DMS114 treated with DMSO at 0.1 percent for 48 hours (cell line): ENCODE measurements around the gene ZBTB7C.

ENCODE experiments used
- DNase-seq: peaks from one replicate; lab custom pipeline; 2025; ENCODE audit not compliant: unreplicated experiment; lab: John Stamatoyannopoulos, UW

Gene ZBTB7C

GRCh38 chr18:48326901-48327675, 82.1 kb downstream of the ZBTB7C start:
- no peak for DNase-seq

DNA sequence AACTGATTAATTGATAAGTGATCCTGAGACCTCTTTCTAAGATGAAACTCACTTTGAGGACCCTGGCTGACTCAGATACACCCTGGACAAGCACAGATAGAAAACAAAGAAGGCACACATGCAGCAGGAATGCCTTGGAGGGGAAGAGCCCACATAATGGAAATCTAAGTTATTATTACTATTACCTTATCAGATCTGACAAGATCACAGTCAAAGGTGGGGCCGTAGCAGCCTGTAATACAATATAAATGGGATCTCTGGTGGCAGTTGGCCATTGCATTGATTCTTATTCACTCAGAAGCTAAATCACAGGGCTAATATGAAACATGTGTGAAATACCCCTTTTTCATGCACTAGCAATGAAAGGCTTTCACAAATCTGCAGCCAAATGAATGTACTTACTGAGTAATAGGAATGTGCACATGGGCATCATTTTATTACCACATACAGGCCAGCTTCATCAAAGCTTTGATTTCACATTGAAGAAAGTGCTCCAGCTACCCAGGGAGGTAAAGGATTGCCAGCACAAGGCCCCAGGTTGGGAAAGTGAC, 84.0 kb downstream of the ZBTB7C start:
- DNase-seq = no peak

DNA sequence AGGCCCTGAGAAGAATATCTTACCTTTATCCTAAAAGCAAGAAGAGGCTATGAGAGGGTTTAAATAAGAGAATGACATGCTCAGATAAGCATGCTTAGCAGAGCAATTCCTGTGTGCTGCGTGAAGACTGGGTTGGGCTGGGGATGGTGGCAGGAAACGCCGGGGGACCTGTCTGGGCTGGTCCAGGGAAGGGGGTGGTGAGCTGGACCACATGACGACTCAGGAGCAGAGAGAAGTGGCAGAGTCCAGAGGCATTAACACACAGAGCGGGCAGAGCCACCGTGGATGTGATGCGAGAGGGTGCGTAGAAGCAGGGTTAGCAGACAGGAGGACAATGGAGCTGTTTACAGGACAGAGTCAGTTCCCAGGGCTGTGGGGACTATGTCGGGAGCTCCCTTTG, 84.5 kb downstream of the ZBTB7C start:
- DNase-seq = no peak

GRCh38 chr18:48323151-48323550, 86.0 kb downstream of the ZBTB7C start:
- DNase-seq = no peak

DNA sequence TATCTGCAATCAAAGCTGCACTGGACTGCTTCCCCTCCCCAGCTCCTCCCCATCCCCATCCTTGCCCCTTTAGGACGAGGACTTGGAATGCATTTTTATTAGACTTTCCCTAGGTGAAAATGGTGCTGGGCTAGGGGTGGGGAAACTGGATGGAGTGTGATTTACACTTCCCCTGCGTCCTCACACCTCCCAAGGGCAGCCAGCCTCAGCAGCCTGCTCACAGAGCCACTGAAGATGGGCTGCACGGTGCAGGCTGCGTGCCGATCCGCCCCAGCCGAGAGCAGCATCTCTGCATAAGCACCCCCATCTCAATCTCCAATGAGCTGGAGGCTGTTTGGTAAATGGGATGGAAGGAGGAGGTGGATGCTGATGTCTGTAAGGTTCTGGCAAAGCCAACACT, 87.6 kb downstream of the ZBTB7C start:
- DNase-seq = no peak

DNA sequence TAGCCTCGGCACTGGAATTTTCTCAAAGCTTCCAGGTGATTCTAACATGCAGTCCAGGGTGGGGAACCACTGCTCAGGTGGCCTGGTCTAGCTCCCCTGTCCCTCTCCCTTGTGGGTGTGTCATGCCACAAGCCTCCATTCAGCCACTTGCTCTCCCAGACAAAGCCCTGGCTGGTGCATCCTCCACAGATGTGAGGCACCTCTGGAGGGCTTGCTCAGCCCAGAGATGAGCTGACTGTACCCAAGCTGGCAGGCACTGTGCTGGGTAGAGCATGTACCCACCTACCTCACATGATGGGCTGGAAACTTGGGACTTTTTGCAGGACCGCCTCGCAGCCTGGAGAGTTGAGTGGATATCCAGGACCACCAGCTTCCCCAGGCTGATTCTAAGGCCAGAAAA, 88.1 kb downstream of the ZBTB7C start:
- no peak for DNase-seq

DNA sequence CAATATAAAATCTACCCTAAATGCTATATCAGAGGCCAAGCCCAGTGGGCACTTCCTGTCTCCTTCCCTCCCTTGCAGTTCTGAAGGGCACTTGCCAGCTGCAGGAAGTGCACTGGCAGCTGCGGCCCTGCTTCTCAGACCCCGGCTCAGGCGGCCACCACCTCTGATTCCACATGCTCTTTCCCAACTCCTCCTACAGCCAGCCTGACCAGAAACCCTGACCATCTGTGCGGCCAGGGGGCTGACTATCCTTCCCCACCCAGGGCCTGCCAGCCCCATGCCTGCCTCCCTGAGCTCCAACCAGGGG, 88.6 kb downstream of the ZBTB7C start:
- no peak for DNase-seq

GRCh38 chr18:48319801-48320638, 89.2 kb downstream of the ZBTB7C start:
- DNase-seq = no peak

DNA sequence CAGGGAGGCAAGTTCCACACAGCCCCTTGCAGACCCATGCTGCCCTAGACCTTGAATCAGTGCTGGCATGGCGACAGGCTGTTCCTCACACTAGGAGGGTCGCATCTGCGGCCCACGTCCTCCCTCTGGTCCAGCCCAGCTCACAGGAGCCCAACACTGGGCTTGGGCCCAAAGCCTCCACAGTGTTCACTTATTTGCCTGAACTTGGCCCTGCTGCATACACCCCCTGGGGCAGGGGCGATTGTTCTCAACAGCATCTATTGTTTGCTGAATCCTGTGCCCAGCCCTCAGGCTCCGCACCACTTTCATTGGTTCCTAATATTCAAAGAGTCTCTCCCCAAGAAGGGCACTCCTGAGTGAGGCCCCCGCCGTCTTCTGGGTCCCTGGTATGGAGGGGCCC, 90.7 kb downstream of the ZBTB7C start:
- DNase-seq = no peak

DNA sequence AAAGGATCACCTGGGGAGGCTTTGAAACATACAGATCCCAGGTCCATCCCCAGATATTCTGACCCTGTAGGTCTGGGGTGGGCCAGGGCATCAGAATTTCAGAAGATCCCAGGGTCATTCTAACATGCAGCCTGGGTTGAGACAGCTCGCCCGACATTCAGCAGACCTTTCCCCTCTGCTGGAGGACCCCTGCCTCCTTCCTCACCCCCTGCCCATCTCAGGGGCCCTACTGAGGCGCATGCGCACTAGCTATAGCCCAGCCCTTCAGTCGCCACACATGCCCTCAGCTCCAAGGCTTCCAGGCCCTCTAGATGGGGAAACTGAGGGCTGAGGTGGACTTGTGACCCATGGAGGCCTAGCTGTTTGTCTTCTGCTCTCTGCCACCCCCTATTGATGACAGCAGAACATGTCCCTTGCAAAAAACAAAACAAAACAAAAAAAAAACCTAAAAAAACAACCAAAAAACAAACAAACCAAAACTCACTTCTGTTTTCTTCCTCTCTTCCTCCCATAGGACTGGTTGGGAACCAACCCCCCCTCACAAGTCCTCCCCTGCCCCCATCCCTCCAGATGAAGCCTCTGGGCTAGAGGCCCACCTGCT, 91.3 kb downstream of the ZBTB7C start:
- DNase-seq = no peak

DNA sequence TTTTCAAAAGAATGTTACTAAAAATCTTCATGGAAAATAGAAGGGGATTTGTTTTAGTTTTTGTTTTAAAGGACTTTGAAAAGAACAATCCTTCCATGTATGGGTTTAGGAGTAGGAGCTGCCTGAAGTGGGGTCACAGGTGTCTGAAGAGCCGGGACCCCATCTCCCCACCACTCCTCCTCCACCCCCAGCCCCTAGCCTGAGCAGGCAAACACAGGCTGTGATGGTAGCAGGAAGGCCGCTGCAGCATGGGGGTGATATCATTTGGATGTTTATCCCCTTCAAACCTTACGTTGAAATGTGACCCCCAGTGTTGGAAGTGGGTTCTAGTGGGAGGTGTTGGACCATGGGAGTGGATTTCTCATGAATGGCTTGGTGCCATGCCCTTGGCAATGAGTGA, 93.0 kb downstream of the ZBTB7C start:
- no peak for DNase-seq

GRCh38 chr18:48314690-48315089, 94.5 kb downstream of the ZBTB7C start:
- DNase-seq = no peak

GRCh38 chr18:48313792-48314191, 95.4 kb downstream of the ZBTB7C start:
- no peak for DNase-seq

GRCh38 chr18:48312066-48312465, 97.1 kb downstream of the ZBTB7C start:
- DNase-seq = no peak

DNA sequence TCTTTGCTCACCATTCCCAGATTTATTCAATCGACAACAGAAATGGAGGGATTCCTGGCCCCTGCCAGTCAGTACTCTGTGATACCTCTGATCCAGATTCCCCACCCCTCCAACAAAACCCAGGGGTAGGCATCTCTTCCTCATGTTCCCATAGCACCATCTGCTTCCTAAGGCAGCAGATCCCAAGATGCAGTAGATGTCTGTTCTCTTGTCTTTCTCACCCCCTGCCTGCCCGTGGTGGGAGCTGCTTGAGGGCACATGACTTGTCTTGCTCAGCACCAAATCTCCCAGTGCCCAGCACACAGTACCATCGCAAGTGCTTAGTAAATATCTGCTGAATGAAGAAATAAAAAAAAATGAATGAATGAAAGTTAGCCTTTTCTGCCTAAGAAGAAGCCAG, 98.2 kb downstream of the ZBTB7C start:
- no peak for DNase-seq

GRCh38 chr18:48310353-48310752, 98.8 kb downstream of the ZBTB7C start:
- DNase-seq = no peak

DNA sequence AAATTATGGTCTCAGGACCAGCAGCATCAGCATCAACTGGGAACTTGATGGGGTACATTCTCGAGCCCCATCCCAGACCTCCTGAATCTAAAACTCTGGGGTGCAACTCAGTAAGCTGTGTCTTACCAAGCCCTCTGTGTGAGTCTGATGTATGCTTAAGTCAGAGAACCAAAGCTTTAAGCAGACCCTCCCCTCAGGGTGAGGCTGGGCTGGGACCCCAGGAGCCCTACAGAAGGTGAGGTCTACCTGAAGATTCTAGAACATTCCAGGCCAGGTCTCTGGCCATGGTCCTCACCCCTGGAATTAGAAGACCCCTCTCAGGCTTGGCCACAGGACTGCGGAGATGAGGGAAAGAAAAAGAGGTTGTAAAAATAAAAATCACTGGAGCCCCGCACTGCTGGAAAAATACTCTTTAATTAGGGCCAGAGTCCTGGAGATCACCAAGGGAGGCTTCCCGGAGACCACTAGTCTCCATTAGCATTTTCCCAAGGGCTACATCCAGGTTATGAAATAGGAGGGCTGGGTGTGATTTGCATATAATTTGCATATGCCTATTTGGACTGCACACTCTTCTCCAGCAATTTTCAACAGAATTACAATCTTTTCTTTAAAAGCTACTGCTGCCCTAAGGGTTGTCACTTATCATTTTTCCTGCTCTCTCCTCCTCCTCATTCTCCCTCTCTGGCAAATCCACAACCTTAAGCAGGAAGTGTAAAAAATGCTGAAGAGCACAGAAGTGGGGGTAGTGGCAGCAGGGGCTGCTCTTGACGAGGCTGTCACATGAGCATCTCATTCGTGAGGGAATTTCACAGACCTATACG, 100.2 kb downstream of the ZBTB7C start:
- no peak for DNase-seq

- DNase-seq = no peak
Observed at GRCh38 chr18:48308027-48308635, 101.1 kb downstream of the ZBTB7C start.

DNA sequence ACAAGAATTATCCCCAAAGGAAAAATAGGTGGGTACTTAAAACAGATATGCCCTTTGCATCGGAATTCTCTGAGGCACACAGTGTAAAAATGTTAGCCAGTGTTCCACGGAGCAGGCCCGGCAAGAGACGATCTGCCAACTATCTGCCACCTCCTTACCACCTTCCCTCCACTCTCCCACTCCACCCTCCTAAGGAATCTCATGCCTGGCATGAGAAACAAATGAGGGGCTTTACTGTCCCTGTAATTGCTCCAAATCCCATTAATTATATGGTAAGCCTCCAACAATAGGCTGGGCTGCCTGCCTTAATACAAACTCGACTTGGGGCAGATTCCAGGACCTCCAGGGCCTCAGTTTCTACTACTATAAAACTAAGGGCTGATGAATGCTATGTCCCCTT, 102.3 kb downstream of the ZBTB7C start:
- DNase-seq = no peak

DNA sequence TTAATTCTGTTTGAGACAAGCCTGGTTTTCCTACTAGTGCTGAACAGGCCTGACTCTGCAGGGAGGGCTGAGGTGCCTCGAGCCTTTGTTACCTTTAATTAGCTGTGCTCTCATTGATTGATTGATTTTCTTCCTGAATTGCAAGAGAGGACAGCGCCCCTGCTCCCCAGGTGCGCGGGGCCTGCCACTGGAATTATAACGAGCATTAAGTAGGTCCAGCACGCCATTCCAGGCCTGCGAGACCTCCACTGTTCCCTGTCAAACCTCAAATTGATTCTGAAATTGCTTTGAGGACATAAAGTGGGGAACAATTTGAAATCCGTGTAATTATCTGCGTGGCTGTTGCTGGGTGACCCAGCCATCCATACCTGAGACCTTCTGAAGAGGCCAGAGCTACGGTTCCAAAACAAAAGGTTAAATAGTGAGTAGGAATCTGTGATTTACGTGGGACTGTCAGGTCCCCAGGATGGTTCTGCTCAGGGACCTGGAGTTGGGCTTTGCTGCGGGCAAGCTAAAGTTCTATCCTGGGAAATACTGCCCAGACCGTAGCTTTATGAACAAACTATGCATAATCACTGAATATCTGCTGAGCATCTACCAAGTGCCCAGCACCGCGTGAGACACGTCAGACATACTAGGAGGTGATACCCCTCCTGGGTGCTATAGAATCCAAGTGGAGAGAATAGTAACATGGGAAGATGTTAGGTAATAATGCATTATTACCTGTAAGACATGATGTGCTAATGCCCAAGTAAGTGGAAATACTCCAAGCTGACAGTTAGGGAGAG, 104.1 kb downstream of the ZBTB7C start:
- DNase-seq = no peak
